GM18861 (cell line): ENCODE measurements around the gene PER2.
"Not testable (repeated sequence)": the region's sequence is repeated elsewhere in the genome, so short reads cannot be mapped to it uniquely, and the experiment has no call there.

Source experiments
- ATAC-seq: cut with Tn5 transposase; IDR thresholded peaks from one replicate; pipeline ENCODE4 v1.9.1; 2021; ENCODE audit not compliant: unreplicated experiment

Gene PER2, protein sequence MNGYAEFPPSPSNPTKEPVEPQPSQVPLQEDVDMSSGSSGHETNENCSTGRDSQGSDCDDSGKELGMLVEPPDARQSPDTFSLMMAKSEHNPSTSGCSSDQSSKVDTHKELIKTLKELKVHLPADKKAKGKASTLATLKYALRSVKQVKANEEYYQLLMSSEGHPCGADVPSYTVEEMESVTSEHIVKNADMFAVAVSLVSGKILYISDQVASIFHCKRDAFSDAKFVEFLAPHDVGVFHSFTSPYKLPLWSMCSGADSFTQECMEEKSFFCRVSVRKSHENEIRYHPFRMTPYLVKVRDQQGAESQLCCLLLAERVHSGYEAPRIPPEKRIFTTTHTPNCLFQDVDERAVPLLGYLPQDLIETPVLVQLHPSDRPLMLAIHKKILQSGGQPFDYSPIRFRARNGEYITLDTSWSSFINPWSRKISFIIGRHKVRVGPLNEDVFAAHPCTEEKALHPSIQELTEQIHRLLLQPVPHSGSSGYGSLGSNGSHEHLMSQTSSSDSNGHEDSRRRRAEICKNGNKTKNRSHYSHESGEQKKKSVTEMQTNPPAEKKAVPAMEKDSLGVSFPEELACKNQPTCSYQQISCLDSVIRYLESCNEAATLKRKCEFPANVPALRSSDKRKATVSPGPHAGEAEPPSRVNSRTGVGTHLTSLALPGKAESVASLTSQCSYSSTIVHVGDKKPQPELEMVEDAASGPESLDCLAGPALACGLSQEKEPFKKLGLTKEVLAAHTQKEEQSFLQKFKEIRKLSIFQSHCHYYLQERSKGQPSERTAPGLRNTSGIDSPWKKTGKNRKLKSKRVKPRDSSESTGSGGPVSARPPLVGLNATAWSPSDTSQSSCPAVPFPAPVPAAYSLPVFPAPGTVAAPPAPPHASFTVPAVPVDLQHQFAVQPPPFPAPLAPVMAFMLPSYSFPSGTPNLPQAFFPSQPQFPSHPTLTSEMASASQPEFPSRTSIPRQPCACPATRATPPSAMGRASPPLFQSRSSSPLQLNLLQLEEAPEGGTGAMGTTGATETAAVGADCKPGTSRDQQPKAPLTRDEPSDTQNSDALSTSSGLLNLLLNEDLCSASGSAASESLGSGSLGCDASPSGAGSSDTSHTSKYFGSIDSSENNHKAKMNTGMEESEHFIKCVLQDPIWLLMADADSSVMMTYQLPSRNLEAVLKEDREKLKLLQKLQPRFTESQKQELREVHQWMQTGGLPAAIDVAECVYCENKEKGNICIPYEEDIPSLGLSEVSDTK (N-terminal part only)

GRCh38 chr2:238287737-238288649 lies at the start of gene PER2:
TSS of gene PER2 (minus strand) at chr2:238288610. CDS start at chr2:238277936, 10,674 bp downstream.
- peak; percentile 19 for ATAC-seq

DNA sequence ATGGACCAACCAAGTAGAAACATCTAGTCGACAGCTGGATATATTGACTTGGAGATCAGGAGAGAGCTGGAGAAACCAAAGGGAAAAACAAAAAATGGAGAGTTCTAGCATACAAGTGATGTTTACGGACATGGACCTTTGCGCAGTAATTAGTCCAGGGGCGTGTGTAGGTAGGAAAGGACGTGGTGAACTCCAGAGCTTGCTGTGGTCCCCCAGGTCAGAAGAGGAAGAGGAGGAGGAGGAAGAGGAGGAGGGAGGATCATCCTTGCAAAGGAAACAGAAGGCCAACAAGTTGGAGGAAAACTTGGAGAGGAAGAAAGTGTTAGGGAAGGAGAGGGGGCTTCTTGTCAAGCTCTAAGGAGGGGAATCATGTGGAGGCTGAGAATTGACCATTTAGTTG lies 49.4 kb upstream of the PER2 start:
- ATAC-seq, result no peak

GRCh38 chr2:238336793-238337444 lies 48.5 kb upstream of the PER2 start:
- ATAC-seq, result no peak

DNA sequence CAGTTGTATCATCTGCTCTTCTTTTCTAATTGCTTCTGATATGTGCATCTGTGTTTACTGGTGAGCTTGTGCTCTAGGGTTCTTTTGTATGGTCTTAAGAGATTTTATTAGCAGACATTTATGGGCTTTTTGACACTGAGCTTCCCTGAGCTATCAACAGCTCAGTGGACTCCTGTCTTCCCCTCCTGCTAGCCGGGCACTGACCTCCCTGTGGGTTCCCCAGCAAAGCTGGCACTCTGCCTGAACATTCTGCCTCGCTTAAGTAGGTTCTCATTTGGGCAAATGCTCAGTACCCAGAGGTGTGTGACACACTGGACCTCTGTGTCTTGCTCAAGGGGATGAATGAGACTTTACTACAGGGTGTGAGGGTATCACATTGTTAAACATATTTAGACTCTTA lies 47.7 kb upstream of the PER2 start:
- ATAC-seq, result no peak

DNA sequence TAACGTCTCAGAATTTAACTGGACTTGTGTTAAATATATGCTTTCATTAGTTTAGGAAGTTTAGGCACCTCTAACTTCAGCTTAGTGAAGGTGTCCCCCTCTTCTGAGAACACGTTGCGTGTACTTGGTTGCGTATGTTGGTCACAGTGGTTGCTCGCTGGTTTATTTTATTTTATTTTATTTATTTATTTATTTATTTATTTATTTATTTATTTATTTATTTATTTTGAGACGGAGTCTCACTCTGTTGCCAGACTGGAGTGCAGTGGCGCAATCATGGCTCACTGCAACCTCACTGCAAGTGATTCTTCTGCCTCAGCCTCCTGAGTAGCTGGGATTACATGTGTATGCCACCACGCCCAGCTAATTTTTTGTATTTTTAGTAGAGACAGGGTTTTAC lies 47.2 kb upstream of the PER2 start:
- ATAC-seq, result not testable (repeated sequence)

DNA sequence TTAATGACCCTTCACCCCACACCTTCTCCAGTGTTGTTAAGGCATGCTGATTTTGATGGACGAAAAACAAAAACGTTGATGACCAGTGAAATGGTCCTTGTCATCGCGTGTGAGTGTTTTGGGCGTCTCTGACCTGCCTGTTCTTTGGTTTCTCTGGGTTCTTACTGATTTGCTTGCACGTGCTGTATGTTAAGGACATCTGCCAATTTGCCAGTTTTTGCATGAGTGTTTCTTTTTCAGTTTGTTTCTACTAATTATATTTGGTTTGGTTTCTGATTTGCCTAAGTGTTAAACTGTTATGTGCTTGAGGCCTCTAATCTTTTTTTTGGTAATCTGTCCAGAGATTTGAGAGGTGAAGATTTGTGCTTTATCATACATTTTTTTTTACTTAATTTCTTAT lies 46.5 kb upstream of the PER2 start:
- no peak for ATAC-seq

DNA sequence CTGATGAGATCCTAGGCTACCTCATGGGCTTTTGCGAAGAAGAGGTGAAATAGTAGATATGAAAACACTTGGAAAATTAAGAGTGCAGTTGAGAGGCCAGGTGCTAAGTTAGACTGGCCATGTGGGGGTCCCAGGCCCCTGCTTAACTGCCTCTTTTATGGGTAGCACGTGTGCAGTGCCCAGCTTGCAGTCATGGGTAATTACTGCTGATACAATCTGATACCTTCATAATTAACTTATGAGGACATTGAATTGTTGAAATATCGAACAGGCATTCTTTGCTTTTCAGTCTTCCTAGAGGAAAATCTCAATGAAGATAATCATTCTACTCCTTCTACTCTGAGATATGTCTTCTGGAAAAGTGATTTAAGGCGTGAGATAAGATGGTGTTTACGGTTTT lies 43.5 kb upstream of the PER2 start:
- no peak for ATAC-seq

DNA sequence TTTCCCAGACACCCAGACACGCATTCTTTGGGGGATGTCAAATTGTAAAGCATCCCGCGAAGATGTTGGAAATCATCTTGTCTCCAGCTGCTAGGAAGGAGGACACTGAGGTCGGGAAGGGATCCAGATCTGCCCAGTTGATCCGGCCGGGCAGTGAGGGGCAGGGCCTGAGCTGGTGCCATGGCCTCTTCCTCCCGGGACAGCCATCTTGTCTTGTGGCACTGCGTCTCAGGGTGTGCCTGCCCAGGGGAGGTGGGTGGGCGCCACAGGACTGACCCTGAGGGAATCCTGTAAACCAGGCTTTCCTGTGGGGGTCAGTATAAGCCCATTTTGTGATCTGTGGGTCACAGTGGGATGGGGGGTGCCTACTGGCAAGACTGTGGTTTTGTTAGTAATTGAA lies 42.0 kb upstream of the PER2 start:
- ATAC-seq, result no peak

GRCh38 chr2:238327751-238328150 lies 39.3 kb upstream of the PER2 start:
- ATAC-seq, result no peak

GRCh38 chr2:238326801-238327365 lies 38.5 kb upstream of the PER2 start:
- ATAC-seq, result no peak

DNA sequence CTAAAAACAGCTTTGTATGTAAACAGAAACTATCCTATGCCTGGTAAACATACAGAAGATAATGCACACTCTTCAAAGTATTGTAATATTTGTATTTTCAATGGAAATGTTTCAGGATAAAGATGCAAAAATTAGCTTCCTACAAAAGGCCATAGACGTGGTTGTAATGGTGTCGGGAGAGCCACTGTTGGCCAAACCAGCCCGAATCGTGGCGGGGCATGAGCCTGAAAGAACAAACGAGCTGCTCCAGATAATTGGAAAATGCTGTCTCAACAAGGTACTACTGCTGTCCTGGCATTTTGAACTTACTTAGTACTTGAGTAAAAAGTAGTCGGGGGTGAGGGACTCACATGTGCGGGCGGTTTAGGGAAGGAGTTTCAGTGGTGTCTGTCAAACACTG lies 37.3 kb upstream of the PER2 start:
- no peak for ATAC-seq

DNA sequence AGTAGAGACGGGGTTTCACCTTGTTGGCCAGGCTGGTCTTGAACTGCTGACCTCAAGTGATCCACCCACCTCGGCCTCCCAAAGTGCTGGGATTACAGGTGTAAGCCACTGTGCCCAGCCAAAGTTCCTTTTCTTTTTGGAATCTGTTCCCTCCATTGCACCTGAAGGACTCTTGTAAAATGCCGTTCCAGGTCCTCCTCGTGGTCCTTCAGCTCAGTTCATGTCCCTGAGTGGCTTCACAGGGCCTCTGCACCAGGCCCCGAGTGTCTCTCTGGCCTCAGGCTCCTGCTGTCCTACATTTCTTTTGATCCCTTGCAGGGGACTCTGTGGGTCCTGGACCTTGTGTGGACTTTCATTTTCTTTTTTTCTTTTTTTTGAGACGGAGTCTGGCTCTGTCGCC lies 35.8 kb upstream of the PER2 start:
- not testable (repeated sequence) for ATAC-seq

- ATAC-seq, result no peak
Observed at GRCh38 chr2:238322001-238322411, 33.6 kb upstream of the PER2 start.

DNA sequence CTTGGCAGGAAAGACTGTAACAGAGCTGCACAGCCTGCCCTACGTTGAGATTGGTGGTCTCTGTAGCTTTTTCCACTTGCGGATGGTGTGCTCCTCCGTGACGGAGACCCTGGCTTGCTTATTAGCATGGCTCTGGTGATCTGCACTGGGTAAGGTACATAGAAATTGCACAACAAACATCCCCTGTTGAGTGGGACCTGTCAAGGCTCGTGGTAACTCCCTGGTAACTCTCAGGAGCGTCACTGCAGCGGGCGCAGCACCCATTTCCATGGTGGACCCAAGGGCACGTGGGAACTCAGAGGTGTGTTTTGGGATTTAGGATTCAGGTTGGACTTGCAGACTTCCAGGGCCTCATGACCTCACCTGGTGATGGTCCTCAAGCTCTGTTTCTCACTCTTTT lies 33.1 kb upstream of the PER2 start:
- ATAC-seq, result no peak

DNA sequence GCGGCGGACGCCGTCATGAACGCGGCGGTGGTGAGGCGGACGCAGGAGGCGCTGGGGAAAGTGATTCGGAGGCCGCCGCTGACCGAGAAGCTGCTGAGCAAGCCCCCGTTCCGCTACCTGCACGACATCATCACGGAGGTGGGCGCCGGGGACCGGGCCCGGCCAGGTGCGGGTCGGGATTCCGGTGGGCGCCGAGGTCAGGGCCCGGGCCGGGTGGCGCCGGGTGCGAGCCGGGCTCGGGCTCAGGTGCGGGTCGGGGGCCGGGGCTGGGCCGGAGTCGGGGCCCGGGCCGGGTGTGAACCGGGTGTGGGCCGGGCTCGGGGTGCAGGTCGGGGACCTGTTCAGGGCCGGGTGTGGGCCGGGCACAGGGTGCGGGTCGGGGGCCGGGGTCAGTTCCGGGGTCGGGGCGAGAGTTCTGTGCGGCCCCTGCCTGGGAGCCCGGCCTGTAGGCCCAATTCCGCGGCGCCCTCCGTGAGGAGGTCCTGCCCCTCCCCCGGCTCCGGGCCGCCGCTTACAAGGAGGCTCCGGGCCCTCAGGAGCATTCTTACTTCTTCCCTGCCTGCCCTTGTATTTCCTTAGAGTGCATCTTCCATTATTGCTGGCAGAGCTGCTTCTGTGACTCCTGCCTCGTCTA lies 32.4 kb upstream of the PER2 start:
- ATAC-seq, result no peak

DNA sequence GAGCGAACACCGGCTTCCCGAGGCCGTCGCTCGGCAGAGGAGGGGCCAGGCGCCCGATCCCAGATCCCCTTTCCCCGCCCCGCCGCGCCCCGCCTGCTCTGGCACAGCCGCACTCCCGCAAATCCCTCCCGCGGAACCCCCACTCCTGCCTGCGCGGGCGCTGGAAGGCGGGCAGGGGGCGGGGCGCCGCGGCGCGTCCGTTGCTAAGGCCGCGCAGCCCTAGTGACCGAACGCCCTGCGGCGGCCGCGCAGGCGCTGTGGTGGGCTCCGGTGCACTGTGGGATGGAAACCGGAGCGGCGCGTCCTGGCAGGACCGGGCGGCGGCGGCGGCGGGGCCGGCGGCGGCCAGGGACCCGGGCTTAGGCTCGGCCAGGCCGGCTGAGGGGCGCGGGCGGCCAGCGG lies 31.8 kb upstream of the PER2 start, which contains the start of gene TRAF3IP1:
TRAF3IP1 (plus strand) TSS at position 273 of the 402 bp plus-strand sequence. CDS start 145 bp downstream, outside the sequence.
- ATAC-seq, result peak; percentile 96

GRCh38 chr2:238315031-238315595 lies 26.7 kb upstream of the PER2 start:
- ATAC-seq, result no peak

DNA sequence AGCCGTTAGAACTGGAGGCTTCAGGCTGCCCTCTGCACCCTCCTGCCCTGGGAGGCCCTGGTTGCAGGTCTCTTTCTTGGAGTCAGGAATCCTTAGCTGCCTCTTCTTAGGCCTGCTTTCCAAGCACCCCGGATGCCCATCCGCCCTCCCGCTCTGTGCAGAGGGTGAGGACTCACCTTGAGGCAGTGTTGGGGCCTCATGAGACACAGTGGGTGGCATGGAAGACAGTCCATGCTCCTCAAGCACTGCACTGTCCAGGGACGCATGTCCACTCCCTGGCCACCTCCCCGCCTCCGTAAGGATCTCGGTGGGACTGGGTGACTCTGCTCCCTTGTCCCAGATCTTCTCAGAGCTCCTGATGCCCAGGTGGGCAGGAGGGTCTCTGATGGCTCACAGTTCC lies 26.2 kb upstream of the PER2 start:
- ATAC-seq, result no peak

DNA sequence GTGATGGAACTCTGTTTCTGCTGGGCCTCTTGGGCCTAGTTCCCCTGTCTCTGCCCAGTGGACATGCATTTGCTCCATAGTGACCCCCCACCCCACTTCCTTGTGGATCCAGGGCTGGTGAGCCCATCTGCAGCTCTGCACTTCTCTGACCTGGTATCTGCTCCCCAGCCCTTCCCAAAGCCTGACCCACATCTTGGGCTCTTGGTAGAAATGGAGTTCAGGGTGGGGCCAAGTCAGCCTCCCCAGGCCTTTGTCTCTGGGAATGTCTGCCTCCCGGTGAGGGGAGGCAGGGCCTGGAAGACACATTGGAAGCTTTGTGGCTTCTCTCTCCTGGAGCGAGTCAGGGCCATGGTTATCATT lies 25.6 kb upstream of the PER2 start:
- no peak for ATAC-seq
